G401.6 (cell line): Measurements from ENCODE around the gene POLR1G.
"Not testable (repeated sequence)": the region's sequence is repeated elsewhere in the genome, so short reads cannot be mapped to it uniquely, and the experiment has no call there.

Experiments
- FAIRE-seq: peaks from 2 replicates; lab custom pipeline; 2012; peaks lifted over from hg19 to GRCh38; lab: Jason Lieb, UNC

POLR1G gene

GRCh38 chr19:45420871-45421270 is 14.4 kb downstream of the POLR1G start:
- FAIRE-seq: no peak

- FAIRE-seq: no peak
Measured at GRCh38 chr19:45421947-45422498, 15.6 kb downstream of the POLR1G start.

- FAIRE-seq: no peak
Measured at GRCh38 chr19:45423033-45423588, 16.7 kb downstream of the POLR1G start.

GRCh38 chr19:45423589-45424190 is 17.2 kb downstream of the POLR1G start, which contains the start of gene ERCC1:
Gene ERCC1 (minus strand): TSS chr19:45423917. CDS start chr19:45423374, 543 bp downstream.
- FAIRE-seq: peak; percentile 97

- peak; percentile 89 for FAIRE-seq
Measured at GRCh38 chr19:45424191-45425058, 18.0 kb downstream of the POLR1G start.

- no peak for FAIRE-seq
Measured at GRCh38 chr19:45428384-45429231, 22.2 kb downstream of the POLR1G start.

GRCh38 chr19:45429896-45430295 is 23.5 kb downstream of the POLR1G start:
- FAIRE-seq: not testable (repeated sequence)

GRCh38 chr19:45431008-45431407 is 24.6 kb downstream of the POLR1G start:
- FAIRE-seq: not testable (repeated sequence)

- not testable (repeated sequence) for FAIRE-seq
Measured at GRCh38 chr19:45432543-45432942, 26.1 kb downstream of the POLR1G start.

- no peak for FAIRE-seq
Measured at GRCh38 chr19:45437328-45437727, 30.9 kb downstream of the POLR1G start.

GRCh38 chr19:45439190-45439568 is 32.7 kb downstream of the POLR1G start:
- no peak for FAIRE-seq

- no peak for FAIRE-seq
Measured at GRCh38 chr19:45439569-45440258, 33.3 kb downstream of the POLR1G start.

GRCh38 chr19:45440259-45440638 is 33.8 kb downstream of the POLR1G start:
- no peak for FAIRE-seq

- FAIRE-seq: peak; percentile 93
Measured at GRCh38 chr19:45440873-45441654, 34.6 kb downstream of the POLR1G start.

GRCh38 chr19:45442408-45442777 is 35.9 kb downstream of the POLR1G start:
- FAIRE-seq: no peak

- FAIRE-seq: no peak
Measured at GRCh38 chr19:45442778-45443461, 36.5 kb downstream of the POLR1G start.

- peak; percentile 91 for FAIRE-seq
Measured at GRCh38 chr19:45443462-45444317, 37.2 kb downstream of the POLR1G start.

- no peak for FAIRE-seq
Measured at GRCh38 chr19:45444318-45445041, 38.0 kb downstream of the POLR1G start.
